HG03139 (cell line): ENCODE data around the gene LY6G5C.

Experiments
- ATAC-seq: cut with Tn5 transposase; IDR thresholded peaks from one replicate; pipeline ENCODE4 v1.9.1; 2021; ENCODE audit not compliant: unreplicated experiment

Gene LY6G5C

GRCh38 chr6:31663126-31663960 is 17.5 kb downstream of the LY6G5C start:
- no peak for ATAC-seq

- ATAC-seq: no peak
These were observed 18.6 kb downstream of the LY6G5C start for GRCh38 chr6:31662124-31662723.

GRCh38 chr6:31661262-31662123 is 19.4 kb downstream of the LY6G5C start:
- no peak for ATAC-seq

GRCh38 chr6:31660381-31661261 is 20.2 kb downstream of the LY6G5C start, which contains the start of gene C6orf47:
TSS of gene C6orf47 (minus strand) at chr6:31660778. CDS start at chr6:31659947, 831 bp downstream.
- no peak for ATAC-seq

DNA sequence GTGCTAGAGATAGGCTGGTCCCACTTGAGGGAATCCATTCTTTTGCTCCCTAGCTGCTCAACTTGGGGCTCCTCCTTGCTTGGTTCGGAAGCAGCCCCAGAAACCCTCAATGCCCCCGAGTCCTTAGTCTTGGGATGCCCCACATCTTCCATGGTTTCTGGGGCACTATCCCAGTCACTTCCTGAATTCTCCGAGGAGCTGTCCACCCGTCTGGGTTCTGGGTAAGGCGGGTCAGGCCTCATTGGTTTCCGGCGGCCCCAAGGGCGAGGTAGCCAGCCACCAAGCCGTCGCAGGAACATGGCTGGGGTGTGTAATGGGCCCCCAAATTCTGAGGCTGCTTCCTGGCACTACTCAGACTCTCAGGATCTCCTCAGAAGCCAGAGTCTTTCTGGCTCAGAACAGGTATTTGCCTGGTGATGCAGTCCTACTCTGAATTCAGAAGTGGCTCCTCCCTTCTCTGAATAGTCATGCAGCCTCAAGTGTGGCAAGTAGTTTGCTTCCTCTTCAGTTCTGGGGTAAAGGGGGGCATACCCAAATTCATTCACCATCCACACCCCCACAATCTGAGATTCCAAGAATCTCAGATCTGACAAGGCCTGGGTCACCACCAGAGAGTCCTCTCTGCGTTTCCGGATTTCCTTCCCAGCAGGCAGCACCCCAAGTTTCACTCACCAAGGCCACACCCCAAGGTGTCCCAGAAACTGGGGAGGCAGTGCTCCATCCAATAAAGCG is 21.1 kb downstream of the LY6G5C start:
- no peak for ATAC-seq

- no peak for ATAC-seq
These were observed 21.8 kb downstream of the LY6G5C start for GRCh38 chr6:31658983-31659648.

GRCh38 chr6:31658158-31658688 is 22.6 kb downstream of the LY6G5C start:
- ATAC-seq: no peak

- no peak for ATAC-seq
These were observed 23.3 kb downstream of the LY6G5C start for GRCh38 chr6:31657406-31658157.

DNA sequence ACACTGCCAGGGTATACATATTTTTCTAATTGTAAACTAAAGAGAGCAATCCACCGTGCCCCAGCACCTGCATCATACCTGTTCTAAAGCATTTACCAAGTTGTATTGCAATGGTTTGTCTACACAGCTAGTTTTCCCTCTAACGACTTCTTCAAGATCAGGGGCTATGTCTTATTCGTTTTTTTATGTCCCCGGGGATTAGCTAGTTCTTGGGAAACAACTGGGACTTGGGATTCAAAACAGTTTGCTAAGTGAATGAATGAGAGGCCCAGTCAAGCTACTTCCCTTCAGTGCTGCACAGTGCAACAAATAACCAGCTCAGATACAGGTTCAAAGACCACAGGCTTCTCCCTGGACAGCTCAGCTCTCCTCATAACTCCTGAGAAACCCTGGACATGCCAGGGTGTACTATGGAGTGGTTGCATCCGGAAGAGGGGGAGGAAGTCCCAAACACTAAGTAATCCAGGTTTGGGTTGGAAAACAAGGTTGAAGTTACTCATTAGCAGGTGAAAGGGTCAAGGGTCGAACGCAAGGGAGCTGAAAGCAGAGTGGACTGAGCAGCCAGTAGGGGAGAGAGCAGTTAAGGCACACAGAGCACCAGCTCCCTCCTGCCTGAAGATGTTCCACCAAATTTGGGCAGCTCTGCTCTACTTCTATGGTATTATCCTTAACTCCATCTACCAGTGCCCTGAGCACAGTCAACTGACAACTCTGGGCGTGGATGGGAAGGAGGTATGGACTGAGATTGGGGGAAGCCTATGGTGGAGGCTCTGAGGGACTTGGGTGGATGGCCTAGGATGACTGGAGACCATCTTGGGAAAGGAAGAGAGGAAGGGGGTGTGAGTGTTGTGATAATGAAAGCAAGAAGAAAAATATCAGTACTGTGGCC is 25.3 kb downstream of the LY6G5C start, which contains the start of gene APOM:
Gene APOM, plus strand, starts transcription at position 546 of the 889 bp plus-strand sequence. Its CDS starts 73 bp downstream, at position 619.
- no peak for ATAC-seq

- no peak for ATAC-seq
These were observed 26.1 kb downstream of the LY6G5C start for GRCh38 chr6:31654574-31655348.

DNA sequence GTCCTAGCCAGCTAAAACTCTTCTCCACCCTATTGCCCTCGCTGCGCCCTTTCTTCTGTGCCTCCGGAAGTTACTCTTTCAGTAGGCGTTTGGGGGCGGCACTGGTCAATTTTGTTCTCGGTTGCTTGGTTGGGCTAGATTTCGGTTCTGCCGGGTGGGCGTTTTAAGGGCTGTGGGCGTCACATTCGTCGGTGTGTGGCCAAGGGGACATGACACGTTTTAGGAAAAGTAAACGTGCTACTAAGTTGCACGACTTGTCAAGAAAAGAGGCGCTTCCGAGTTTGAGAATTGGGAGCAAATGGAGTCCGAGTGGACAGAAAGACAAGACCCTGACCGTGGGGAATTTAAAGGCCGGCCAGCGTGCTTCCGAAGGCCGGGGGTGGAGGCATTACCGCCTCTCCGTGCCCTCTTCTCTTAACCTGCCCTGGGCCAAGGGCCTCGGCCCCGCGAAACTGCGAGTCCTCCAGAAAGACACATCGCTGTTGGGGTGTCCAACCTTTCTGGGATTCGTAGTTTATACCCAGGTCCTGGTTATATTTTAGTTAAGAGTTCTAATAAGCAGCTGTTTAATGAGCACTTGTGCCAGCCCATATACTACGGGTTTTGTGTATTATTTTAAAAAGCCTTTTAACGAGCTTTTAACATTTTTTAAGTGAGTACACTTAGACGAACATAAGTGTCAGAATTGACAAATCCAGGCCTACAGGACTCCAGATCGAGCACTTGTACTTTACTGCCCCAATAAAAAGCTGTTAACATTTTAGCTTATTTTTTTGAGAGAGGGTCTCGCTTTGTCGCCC is 27.7 kb downstream of the LY6G5C start:
- peak; percentile 53 for ATAC-seq

- peak; percentile 23 for ATAC-seq
These were observed 29.2 kb downstream of the LY6G5C start for GRCh38 chr6:31651602-31652191.

GRCh38 chr6:31645325-31645724 is 35.5 kb downstream of the LY6G5C start:
- no peak for ATAC-seq

- no peak for ATAC-seq
These were observed 36.9 kb downstream of the LY6G5C start for GRCh38 chr6:31643818-31644454.
